HFF-Myc (cell line): ENCODE data around the gene LYL1.
A peak's percentile ranks its signal among the peaks of the same experiment; 100 is the strongest.

Source experiments
- DNase-seq: peaks from one replicate; pipeline ENCODE4 v3.0.0-alpha.2; 2011; ENCODE audit warnings: low read depth; ENCODE audit errors: extremely low read depth
- H3K4me3 ChIP-seq: replicated peaks from 2 replicates; pipeline ENCODE4 v1.5.1; 2011; ENCODE audit warnings: low read depth, mild to moderate bottlenecking, control low read depth, low read length
- CTCF ChIP-seq: IDR thresholded peaks from 2 replicates; pipeline ENCODE4 v1.5.1; 2012; ENCODE audit warnings: mild to moderate bottlenecking, low read depth, low read length, control low read depth; ENCODE audit errors: missing control alignments

The LYL1 gene

GRCh38 chr19:13120031-13120430 lies 17.4 kb upstream of the LYL1 start:
- H3K4me3 ChIP-seq, result peak overlapping the region; percentile 86
- no peak for DNase-seq
- no peak for TF ChIP-seq CTCF

GRCh38 chr19:13119627-13120026 lies 17.0 kb upstream of the LYL1 start:
- H3K4me3 ChIP-seq, result peak overlapping the region; percentile 86
- no peak for TF ChIP-seq CTCF
- no peak for DNase-seq

- peak overlapping the region; percentile 86 for H3K4me3 ChIP-seq
- DNase-seq, result no peak
- TF ChIP-seq CTCF, result no peak
Observed at GRCh38 chr19:13118424-13119193, 16.0 kb upstream of the LYL1 start.

- H3K4me3 ChIP-seq, result peak within 1 kb of the TSS; percentile 99
- TF ChIP-seq CTCF, result no peak
- peak; percentile 47 for DNase-seq
Observed at GRCh38 chr19:13117772-13118423, 15.2 kb upstream of the LYL1 start, which contains the start of gene NACC1. NACC1 (plus strand) TSS chr19:13118264; CDS start chr19:13135208, 16,944 bp downstream.

- H3K4me3 ChIP-seq, result peak overlapping the region; percentile 99
- no peak for TF ChIP-seq CTCF
- no peak for DNase-seq
Observed at GRCh38 chr19:13117176-13117771, 14.6 kb upstream of the LYL1 start.

GRCh38 chr19:13116282-13117175 lies 13.9 kb upstream of the LYL1 start, which contains the start of gene TRMT1:
TRMT1 (minus strand) TSS chr19:13116740; CDS start chr19:13116399, 341 bp downstream.
- peak within 1 kb of the TSS; percentile 99 for H3K4me3 ChIP-seq
- TF ChIP-seq CTCF, result no peak
- peak; percentile 87 for DNase-seq
